ENCODE measurements around the gene COX17.

COX17 gene

DNA sequence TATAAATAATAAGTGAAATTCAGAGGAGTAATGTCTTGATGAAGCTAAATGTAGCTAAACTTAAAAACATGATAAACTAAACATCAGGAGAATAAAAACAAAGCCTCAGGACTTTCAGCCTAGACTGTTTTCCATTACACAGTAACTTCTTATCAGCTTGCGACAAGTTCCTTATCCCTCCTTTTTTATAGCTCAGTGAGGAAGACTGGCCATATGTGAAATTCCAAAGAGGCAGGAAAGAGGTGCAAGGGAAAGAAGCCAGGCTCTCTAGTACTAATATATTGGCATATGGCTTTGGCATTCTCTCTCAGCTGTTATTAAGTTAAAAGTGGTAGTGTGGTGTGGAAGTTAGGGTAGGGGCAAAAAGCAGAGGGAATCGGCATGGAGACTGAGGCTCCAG, 4.4 kb downstream of the COX17 start:
- DNase-seq = no peak

GRCh38 chr3:119669906-119670570, 7.2 kb downstream of the COX17 start:
- no peak for DNase-seq

DNA sequence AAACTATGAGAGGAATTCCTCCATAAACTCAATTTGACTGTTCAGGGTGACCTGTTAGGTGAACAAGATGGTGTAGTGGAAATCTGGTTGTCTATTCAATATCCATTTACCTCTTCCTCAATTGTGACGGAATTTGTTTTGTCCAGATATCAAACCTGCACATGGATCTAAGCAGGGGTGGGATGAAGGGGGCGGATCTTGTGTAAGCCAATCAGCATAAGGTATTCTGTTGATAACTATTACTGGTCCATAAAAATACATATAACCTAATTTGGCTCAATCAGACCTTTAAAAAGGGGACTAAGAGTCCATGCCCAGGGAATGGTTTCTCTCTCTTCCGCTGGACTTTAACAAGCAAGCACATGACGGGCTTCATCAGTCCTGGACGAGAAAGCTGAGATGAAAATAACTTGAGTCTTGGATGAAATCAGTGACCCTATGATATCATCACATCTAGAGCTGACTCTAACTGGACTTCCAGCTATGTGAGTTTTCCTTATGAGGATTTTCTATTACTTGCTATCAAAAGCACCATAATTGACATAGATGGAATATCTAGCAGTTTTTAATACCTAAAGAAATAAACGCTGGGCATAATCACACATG, 11.1 kb downstream of the COX17 start:
- no peak for DNase-seq

DNA sequence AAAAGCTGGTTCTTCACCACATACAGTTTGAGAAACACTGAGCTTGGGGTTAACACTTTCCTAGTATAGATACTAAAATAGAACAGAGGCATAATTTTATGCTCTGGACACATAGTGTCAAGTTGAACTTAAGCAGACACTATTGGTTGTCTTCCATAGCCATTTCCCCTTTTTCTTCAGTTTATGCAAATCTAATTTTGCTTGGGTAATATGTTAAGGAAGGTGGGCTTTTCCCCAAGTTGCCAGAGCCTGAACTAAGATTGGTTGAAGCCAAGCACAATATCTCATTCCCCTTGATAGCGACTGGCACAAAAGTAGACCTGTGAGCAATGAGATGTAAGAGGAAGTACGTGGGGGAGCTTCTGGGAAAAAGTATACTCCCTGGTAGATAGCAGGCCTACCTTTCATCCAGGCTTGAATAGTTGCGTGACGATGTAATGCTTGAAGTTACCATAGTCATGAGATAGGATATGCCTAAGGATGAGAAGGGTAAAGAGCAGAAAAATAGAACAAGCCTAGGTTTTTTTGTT, 12.3 kb downstream of the COX17 start:
- DNase-seq = no peak

DNA sequence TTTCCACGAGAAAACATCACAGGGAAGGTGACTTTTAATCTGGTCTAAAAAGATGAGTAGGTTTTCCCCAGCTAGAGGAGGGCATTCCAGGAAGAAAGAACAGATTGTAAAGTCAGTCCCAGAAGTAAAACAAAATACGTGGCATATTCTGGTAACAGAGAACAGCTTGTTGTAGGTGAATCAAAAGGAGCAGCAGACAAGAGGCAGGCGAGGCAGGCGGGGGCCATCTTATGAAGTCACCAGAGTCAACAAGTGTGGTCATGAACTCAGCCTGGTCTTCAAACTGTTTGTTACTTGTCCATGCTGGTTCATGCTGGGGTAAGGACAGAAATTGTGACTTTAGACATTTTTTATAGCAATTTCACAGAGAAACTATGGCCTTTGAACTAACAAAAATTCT, 12.8 kb downstream of the COX17 start:
- no peak for DNase-seq

DNA sequence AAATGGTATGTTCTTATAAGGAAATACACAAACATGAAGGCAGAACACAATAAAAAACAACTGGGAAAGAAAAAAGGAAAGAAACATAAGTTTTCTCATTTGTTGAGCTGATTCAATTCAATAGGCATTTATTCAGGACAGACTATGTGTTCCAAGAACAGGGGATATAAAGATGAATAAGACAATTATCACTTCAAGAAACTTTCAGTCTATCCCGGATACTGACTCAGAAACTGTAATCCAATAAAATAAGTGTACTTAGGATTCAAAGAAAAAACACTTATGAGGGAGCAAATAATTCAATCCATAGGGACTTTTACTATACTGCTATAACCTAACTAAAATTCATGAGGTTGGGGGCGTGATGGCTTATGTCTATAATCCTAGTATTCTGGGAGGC, 13.3 kb downstream of the COX17 start:
- DNase-seq = no peak

GRCh38 chr3:119662604-119663373, 14.4 kb downstream of the COX17 start:
- no peak for DNase-seq

DNA sequence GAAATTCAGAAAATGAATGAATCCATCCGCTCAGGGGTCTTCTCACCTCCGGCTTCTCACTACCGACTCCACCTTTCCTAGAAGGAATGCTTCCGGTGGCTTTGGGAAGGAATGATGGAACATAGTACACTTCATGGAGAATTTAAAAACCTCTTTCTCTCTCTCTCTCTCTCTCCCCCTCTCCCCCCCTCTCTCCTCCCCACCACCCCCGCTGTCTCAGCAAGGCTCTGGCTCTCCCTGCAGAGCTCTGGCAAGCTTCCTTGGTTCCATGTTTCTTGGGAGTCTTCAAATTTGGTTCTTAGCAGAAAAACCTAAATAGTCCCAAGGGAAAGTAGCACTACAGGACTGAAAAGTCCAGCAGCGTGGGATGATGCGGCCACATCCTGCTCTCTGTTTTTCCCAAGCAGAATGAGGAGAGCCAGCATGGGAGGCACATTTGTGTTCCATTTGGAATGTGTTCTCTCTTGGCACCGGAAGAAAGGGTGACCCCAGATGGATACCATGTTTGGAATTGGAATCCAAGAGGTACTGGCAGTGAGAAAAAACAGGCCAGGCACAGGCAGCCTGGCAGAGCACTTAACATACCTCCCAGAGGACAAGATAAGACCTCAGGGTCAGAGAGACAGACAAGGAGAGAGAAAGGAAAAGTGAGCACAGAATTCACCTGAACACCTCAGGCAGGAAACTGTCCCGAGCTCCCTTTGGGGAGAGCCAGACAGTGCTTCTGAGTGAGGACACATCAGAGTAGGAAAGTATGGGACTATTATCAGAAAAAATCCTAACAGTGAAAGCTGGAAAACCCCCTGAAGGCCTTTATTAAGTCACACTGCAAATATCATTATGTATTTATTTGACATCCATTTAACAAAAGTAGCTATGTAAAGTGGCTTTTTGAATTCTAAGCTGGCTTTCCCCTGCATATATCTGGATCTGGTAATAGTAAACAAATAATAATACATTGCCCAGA, 16.4 kb downstream of the COX17 start, which contains the start of gene POPDC2:
TSS of gene POPDC2 (minus strand) at position 116 of the 967 bp plus-strand sequence. CDS start 166 bp downstream, outside the sequence.
- DNase-seq = no peak

DNA sequence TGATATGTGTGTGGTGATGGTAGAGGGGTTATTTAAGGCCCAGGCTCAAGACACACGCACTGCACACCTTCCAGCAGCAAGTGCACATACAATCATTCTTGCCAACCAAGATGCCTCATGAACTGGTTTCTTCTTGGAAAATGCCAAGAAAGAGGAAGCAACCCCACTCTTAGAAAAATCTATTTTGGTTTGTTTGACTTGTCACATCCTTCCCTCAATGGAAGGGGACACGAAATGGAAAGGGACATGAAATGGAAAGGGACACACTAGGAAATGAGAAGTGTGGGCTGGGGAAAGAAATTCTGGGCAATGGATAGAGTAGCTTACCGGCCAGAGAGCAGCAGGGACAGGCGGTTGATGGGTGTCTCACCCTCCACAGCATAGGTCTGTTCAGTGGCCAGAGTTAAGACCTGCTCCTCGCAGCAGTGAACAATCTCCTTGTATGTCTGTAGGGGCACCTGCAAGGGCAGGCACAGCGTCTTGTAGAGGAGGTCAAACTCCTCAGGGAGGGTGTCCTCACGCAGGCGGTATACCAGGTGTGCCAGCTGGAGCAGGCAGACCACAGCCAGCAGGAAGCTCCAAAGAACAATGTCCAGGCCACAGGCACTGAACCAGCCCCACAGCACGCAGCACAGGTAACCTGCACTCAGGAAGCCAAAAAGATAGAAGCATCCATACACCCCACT, 17.5 kb downstream of the COX17 start:
- DNase-seq = no peak

DNA sequence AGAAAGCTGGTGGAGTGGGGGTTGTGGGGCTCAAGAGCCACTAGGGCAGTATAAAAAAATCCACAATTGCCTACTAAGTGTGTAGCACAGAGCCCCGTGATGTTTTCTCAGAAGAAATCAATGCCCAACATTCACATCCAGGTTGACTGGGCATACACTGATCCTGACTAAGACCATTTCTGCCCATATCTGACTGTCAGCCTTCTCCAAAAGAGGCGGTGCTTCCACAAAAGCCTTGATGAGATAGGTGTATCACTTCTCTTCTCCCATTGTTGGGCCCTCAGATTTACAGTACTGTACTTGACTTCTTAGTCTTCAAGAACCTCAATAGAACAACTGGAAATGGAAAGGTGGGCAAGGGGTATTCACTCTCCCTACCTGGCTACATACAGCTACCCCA, 18.2 kb downstream of the COX17 start:
- DNase-seq = no peak

DNA sequence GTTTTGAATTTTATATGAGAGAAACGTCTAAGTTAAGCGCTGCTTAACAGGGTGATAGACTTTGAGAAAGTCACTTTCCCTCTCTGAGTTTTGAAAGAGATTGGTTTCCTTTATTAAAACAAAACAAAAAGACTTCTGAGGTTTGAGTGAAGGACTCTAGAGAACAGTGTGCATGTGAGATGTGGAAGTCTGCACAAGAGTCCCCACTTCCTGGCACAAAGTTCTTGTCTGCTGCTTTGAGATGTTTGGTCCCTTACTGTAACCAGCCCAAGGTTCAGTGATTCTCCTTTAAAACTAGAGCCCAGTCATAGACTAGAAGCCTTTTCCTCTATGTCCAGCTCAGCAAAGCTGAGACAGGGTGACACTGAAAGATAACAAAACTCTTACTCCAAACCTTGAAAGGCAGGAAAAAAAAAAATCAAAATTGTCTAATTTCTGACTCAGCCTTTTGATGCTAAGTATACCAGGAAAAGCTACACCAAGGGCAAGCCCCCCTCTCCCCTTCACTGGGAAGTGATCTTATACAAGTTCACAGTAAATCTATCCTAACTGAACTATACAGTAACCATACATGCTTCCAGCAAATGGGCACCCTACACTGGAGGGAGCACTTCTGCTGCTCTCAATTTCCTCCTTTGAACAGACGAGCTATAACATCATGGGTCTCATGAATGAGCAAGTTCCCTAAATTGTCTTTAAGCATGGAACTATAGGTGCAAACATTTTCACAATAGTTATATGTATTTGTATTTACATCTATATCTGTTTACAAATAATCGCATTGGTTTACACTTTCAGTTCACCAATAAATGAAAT, 19.1 kb downstream of the COX17 start:
- DNase-seq = no peak

DNA sequence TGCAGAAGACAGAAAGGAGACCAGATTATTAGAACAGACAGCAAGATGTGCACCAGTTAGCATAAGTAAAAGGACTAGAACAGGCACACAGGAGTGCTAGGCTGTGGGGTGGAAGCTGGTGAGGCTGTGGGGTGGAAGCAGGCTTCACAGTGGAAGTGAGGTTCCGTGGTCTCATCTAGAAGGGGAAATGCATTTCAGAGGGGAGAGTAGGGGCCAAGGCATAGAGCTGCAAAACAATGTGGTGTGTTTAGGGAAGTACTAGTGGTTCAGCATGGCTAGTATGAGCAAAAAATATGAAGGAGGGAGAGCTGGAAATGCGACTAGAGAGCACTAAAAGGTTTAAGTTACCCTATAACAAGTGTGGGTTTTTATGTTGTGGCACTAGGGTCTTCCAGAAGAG, 23.3 kb downstream of the COX17 start:
- no peak for DNase-seq

- DNase-seq = no peak
Observed at GRCh38 chr3:119652306-119653033, 24.7 kb downstream of the COX17 start.

DNA sequence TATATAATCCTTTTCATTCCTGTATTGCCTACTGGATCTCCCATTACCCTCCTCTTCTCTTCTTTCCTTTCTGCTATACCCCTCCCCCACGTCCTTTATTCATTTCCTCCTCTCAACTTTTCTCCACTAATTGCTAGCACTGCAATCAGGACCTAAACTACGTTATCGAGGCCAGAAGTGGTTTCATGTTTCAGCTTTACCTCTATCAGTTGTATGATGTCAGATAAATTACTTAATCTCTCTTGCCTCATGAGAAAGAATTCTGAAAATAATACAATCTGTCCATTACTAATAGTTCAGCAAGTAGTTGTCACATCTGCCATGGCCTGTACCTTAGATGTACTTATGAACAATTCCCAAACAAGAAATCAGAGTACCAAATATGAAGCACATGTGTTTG, 27.4 kb downstream of the COX17 start:
- no peak for DNase-seq

GRCh38 chr3:119647843-119648575, 29.2 kb downstream of the COX17 start:
- DNase-seq = no peak

DNA sequence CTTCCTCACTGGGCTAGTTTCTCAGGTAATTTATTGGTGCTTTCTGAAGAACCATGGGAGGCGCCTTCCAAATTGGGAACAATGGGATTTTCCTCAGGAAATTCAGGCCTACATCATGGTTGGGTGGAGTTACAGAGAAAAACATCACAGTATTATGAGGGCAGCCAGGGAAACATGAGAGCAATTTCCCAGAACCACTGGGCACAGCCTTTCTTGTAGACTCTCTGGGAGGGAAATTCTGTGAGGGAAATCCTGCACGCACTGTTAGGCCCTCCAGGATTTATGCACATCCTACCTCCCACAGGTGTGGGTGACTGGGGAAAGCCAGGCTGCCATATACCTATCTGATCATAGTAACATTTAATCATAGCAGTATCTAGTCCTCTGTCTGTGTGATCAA, 30.0 kb downstream of the COX17 start:
- DNase-seq = no peak

DNA sequence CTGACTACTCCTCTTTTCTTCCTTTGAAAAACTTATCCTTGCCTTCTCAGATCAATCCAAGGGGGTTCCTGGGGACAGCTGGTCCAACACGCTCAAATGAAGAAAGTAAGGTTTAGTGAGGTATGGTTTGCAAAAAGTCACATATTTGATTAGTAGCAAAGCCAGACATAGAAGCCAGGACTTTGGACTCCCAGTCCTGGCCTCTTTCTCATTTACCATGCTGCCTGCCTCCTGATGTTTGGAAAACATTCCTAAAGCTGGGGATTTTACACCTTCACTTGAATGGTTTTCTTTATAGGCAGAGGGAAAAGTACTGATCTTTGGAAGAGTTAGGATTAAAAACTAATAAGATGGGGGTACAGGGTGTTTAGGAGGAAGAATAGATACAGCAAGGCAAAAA, 31.4 kb downstream of the COX17 start:
- DNase-seq = no peak

DNA sequence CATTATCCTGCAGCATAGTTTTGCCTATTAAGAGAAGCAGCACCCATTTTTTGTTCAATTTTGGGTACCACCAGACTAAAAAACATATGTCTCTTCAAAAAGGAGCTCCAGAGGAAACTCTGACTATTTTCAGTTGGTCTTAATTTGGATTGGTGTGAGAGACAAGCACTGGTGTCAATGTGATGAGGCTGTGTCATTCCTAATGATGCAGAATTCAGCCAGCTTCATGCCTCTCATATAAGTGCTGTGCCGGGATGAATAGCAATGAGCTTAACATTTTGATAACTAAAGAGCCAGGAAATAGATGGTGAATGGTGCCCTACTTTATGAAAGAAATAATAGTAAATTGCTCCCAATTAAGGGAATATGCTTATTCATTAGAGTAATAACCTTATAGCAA, 32.7 kb downstream of the COX17 start:
- no peak for DNase-seq

- DNase-seq = no peak
Observed at GRCh38 chr3:119643528-119643927, 33.7 kb downstream of the COX17 start.

Data from RPMI8226 (cell line).